Activated B cell treated with CpG ODN at 0.5 μM for 24 hours (primary cell): Measurements from ENCODE around the gene KCNJ4. TPM values are rescaled to one million over a fixed set of nuclear protein-coding genes. Genes with fewer than 3 reads are reported as not detected.
A peak's percentile ranks its signal among the peaks of the same experiment; 100 is the strongest.

Experiments used
- ATAC-seq: fragments of 200-7000 bp; cut with Tn5 transposase; one replicate; pipeline ENCODE4 v1.10.0; 2021; ENCODE audit warnings: low read depth, mild to moderate bottlenecking, moderate library complexity
- CTCF ChIA-PET: fragments of 350-600 bp; sonication (Branson Sonifier 250); formaldehyde crosslinking; loops from one replicate; lab custom pipeline; 2021; ENCODE audit warnings: antibody characterized with exemption; lab: Charles Lee
- POLR2A ChIA-PET: fragments of 350-600 bp; sonication (Branson Sonifier 250); formaldehyde crosslinking; loops from one replicate; lab custom pipeline; 2021; ENCODE audit warnings: antibody characterized with exemption; lab: Charles Lee
- DNase-seq: peaks from one replicate; pipeline ENCODE4 v3.0.0; 2022
- H3K27ac Mint-ChIP-seq: one replicate; pipeline ENCODE4 v1.8.0; 2020; ENCODE audit warnings: mixed read lengths
- H3K27me3 Mint-ChIP-seq: one replicate; pipeline ENCODE4 v1.8.0; 2021; ENCODE audit warnings: mixed read lengths
- H3K36me3 Mint-ChIP-seq: one replicate; pipeline ENCODE4 v1.8.0; 2021; ENCODE audit warnings: low read depth, mixed read lengths
- H3K4me1 Mint-ChIP-seq: one replicate; pipeline ENCODE4 v1.8.0; 2021; ENCODE audit warnings: mixed read lengths
- H3K4me3 Mint-ChIP-seq: one replicate; pipeline ENCODE4 v1.8.0; 2020; ENCODE audit warnings: mild to moderate bottlenecking, mixed read lengths
- H3K9me3 Mint-ChIP-seq: one replicate; pipeline ENCODE4 v1.8.0; 2020; ENCODE audit warnings: mixed read lengths
- intact Hi-C: fragments of 100-400 bp; cut with micrococcal nuclease; formaldehyde crosslinking; loops from one replicate; pipeline ENCODE4 v1.15.1; 2024
- total RNA-seq: library from RNA; stranded (reverse); gene quantifications from 2 replicates; pipeline ENCODE4 v1.2.3, GENCODE V29; 2022
- TF ChIP-seq, protein P1 (sequence below): fragments of 200-600 bp; IDR thresholded peaks from one replicate; pipeline ENCODE4 v1.8.0; 2022; ENCODE audit warnings: antibody characterized with exemption, mild to moderate bottlenecking

The KCNJ4 gene
- total RNA-seq, 1 donor from 2014 or later = not detected

DNA sequence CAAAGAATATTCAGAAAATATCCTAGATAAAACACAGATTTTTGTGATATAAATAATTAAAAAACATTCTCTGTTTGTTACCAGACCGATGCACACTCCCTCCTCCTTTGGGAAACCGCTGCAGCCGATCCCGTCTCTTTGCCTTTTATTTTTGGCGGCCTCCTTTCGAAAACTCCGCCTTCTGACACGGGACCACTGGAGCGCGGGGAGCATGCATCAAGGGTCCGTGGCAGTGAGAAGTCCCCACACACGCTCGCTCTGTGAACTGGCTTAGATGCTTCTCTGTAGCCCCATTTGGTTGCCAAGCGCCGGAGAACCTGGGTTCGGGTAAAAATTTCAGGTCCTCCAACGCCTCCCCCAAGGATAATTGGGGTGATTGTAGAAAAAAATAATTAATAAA lies 34.1 kb upstream of the KCNJ4 start:
- Mint-ChIP-seq H3K9me3 (no peaks in the 10 kb centered on the region), H3K36me3 (peaks cover 92% of the 10 kb centered on the region), H3K27ac (no peak overlapping the region), H3K4me1 (peaks cover 5% of the 10 kb centered on the region), H3K4me3 (no peak overlapping the region), H3K27me3 (no peaks in the 10 kb centered on the region)
- intact Hi-C loops = no loop called here
- DNase-seq = no peak
- TF ChIP-seq, protein P1, sequence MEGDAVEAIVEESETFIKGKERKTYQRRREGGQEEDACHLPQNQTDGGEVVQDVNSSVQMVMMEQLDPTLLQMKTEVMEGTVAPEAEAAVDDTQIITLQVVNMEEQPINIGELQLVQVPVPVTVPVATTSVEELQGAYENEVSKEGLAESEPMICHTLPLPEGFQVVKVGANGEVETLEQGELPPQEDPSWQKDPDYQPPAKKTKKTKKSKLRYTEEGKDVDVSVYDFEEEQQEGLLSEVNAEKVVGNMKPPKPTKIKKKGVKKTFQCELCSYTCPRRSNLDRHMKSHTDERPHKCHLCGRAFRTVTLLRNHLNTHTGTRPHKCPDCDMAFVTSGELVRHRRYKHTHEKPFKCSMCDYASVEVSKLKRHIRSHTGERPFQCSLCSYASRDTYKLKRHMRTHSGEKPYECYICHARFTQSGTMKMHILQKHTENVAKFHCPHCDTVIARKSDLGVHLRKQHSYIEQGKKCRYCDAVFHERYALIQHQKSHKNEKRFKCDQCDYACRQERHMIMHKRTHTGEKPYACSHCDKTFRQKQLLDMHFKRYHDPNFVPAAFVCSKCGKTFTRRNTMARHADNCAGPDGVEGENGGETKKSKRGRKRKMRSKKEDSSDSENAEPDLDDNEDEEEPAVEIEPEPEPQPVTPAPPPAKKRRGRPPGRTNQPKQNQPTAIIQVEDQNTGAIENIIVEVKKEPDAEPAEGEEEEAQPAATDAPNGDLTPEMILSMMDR = no peak
- CTCF ChIA-PET = no interaction called here
- POLR2A ChIA-PET = interaction anchor here (2.1 kb wide), 1 partner anchor 9 kb away, joined by 6 read pairs; no protein-coding TSS in a partner anchor
- no peak for ATAC-seq

DNA sequence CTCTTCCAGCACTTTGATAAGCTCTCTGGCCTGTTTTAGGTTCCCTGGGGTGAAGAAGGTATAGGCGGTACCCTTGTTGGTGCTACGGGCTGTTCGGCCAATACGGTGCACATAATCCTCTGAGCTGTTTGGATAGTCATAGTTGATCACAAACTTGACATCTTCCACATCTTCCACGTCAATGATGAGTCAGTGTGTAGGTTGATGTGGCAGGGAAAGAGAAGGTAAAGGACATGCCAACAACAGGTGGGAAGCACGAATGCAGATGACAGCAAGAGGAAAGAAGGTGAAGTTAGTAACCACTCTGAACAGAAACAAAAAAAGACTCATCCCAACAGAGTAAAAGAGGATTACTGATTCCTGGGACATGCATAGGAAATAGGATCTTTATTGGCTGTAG lies 32.9 kb upstream of the KCNJ4 start:
- DNase-seq = no peak
- H3K4me1 Mint-ChIP-seq = peaks cover 5% of the 10 kb centered on the region
- no peak overlapping the region for H3K4me3 Mint-ChIP-seq
- H3K27me3 Mint-ChIP-seq = no peaks in the 10 kb centered on the region
- peaks cover 92% of the 10 kb centered on the region for H3K36me3 Mint-ChIP-seq
- CTCF ChIA-PET = interaction anchor here (0.6 kb wide), 1 partner anchor 9 kb away, joined by 3 read pairs; no protein-coding TSS in a partner anchor
- TF ChIP-seq, protein P1 = no peak
- H3K27ac Mint-ChIP-seq = peak overlapping the region; percentile 20
- POLR2A ChIA-PET = interaction anchor here (1.0 kb wide), 1 partner anchor 13 kb away, joined by 5 read pairs; no protein-coding TSS in a partner anchor
- H3K9me3 Mint-ChIP-seq = no peaks in the 10 kb centered on the region
- intact Hi-C loops = no loop called here
- no peak for ATAC-seq

DNA sequence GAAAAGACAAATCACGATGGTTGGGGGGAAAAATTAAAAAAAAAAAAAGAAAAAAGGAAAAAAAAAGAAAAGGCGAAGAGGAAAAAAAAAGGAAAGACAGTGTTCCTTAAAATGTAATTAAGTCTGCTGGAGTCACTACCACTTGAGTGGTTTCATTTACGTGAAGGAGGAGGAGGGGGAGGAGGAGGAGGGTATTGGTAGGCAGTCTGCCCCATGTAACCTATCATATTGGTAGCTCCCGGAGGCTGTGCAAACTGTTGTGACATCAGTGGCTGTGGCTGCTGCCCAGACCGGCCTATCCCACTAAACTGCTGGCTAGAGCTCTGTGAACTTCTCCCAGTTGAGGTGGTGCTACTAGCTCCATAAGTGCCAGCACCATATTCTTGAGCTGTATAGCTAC lies 30.8 kb upstream of the KCNJ4 start:
- no peak for ATAC-seq
- Mint-ChIP-seq H3K36me3 (peaks cover 93% of the 10 kb centered on the region), H3K9me3 (no peaks in the 10 kb centered on the region), H3K4me3 (no peak overlapping the region), H3K4me1 (peaks cover 5% of the 10 kb centered on the region), H3K27ac (no peak overlapping the region), H3K27me3 (no peaks in the 10 kb centered on the region)
- intact Hi-C loops = no loop called here
- ChIA-PET CTCF (no interaction called here), POLR2A (interaction anchor here (0.7 to 1.0 kb wide), 3 partner anchors 12 to 271 kb away, joined by 3 to 6 read pairs (median 3); no protein-coding TSS in a partner anchor)
- TF ChIP-seq, protein P1 = no peak
- DNase-seq = no peak

DNA sequence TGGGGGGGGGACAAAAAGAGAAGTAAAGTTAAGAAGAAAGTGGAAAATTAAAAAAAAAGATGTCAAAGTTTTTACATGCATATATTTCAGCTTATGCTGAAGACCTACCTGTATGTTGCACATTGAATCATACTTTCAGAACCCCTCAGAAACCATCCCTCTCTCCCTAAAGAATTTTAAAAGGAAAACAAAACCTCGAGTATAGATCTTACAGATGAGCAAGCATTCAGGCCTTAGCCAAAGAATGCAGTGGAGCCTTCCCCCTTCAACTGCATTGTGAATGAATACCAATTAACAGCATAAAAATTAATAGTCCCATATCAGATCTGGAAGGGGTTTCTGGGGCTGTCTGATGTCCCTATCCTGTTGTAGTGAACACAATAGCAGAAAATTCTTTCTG lies 29.2 kb upstream of the KCNJ4 start:
- POLR2A ChIA-PET = interaction anchor here (0.8 to 1.1 kb wide), 2 partner anchors 18 to 387 kb away, joined by 3 to 5 read pairs; no protein-coding TSS in a partner anchor
- Mint-ChIP-seq H3K9me3 (no peaks in the 10 kb centered on the region), H3K27ac (no peak overlapping the region), H3K4me1 (no peaks in the 10 kb centered on the region), H3K27me3 (no peaks in the 10 kb centered on the region), H3K4me3 (no peak overlapping the region), H3K36me3 (peaks cover 80% of the 10 kb centered on the region)
- TF ChIP-seq, protein P1 = no peak
- no peak for ATAC-seq
- intact Hi-C loops = no loop called here
- DNase-seq = no peak
- CTCF ChIA-PET = no interaction called here

DNA sequence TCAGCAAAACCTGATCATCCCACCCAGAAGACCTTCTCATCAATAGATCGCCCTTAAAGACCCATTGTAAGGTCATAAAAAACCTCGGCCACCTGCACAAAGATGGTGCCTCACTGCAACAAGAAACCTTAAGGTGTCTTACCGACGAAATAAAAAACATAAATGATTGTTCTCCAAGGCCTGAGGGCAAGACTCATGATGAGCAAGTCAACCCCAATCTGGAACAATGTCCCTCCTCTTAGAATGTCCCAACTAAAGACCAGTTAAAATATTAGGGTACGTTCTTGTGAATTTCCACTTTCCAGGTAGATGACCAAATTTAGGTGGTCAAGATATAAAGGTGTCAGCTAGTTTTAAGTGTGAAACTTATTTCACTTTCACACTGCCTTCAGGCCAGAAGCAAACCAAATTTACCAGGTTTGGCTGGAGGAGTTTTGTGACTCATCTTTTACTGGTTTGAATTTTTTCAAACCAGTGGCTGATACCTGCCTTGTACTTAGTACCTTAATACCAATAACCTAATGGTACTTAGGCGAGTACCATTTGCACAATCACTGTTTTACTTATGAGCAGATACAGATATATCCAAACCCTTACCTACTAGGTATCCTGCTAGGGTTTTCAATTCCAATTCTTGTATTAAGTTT lies 27.8 kb upstream of the KCNJ4 start:
- H3K4me3 Mint-ChIP-seq = no peak overlapping the region
- TF ChIP-seq, protein P1 = no peak

More for the DNA sequence above, 27.8 kb upstream of the KCNJ4 start:
- H3K27ac Mint-ChIP-seq = no peak overlapping the region
- ChIA-PET POLR2A (interaction anchor here (0.6 kb wide), 1 partner anchor 24 kb away, joined by 3 read pairs; no protein-coding TSS in a partner anchor), CTCF (no interaction called here)
- no peaks in the 10 kb centered on the region for H3K4me1 Mint-ChIP-seq
- peaks cover 69% of the 10 kb centered on the region for H3K36me3 Mint-ChIP-seq
- no peaks in the 10 kb centered on the region for H3K27me3 Mint-ChIP-seq
- DNase-seq (no peak), ATAC-seq (no peak)
- intact Hi-C loops = no loop called here
- no peaks in the 10 kb centered on the region for H3K9me3 Mint-ChIP-seq
